Stimulated activated CD4-positive, alpha-beta T cell treated with anti-CD3 and anti-CD28 coated beads, TNF-alpha, amount 100 ng/mL, for 4 hours (primary cell): ENCODE data around the gene NKTR.

Experiments used
- DNase-seq, 3 experiments: peaks; one replicate each; pipeline ENCODE4 v3.0.0-alpha.2; 2020; ENCODE audit warnings: low read depth in 3 of 3

NKTR gene

DNA sequence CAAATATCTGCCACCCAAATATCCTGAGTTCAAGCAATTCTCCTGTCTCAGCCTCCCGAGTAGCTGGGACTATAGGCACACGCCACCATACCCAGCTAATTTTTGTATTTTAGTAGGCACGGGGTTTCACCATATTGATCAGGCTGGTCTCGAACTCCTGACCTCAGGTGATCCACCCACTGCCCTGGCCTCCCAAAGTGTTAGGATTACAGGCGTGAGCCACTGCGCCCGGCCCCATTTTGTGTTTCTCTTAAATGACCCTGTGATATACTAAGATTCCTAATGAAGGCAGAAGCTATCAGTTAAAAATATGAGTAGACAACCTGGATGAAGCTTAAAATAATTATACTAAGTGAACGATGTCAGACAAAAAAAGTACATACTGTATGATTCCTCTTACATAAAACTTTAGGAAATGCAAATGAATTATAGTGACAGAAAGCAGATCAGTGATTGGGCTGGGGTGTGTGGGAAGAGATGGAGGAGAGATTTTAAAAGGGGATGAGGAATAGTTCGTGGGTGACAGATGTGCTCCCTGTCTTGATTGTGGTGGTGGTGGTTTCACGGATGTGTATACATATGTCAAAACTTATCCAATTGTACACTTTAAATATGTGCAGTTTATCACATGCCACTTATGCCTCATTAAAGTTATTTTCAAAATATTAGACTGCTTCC is 81.0 kb downstream of the NKTR start:
- DNase-seq: no peak

DNA sequence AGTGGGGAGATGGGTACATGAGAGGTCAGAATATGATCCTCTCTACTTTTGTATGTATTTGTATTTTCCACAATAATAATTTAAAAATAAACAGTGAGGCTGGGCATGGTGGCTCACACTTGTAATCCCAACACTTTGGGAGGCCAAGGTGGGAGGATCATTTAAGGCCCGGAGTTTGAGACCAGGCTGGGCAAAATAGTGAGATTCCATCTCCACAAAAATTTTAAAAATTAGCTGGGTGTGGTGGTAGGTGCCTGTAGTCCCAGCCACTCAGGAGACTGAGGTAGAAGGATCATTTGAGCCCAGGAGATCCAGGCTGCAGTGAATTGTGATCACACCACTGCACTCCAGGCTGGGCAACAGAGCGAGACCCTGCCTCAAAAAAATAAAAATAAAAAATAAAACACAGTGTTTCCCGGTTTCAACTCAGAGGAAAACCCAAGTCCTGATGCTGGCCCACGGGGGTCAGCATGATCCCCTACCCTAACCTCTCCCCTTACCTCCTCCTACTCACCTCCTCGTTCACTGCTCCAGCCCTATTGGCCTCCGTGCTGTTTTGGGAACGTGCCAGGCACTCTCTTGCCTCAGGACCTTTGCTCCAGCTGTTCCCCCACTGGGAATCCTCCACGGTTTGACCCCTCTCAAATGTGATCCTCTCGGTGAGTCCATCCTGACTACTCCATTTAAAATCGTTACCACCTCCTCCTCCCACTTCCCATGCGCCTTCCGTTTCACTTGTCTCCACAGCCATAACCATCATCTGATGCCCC is 82.0 kb downstream of the NKTR start:
- no peak for DNase-seq

DNA sequence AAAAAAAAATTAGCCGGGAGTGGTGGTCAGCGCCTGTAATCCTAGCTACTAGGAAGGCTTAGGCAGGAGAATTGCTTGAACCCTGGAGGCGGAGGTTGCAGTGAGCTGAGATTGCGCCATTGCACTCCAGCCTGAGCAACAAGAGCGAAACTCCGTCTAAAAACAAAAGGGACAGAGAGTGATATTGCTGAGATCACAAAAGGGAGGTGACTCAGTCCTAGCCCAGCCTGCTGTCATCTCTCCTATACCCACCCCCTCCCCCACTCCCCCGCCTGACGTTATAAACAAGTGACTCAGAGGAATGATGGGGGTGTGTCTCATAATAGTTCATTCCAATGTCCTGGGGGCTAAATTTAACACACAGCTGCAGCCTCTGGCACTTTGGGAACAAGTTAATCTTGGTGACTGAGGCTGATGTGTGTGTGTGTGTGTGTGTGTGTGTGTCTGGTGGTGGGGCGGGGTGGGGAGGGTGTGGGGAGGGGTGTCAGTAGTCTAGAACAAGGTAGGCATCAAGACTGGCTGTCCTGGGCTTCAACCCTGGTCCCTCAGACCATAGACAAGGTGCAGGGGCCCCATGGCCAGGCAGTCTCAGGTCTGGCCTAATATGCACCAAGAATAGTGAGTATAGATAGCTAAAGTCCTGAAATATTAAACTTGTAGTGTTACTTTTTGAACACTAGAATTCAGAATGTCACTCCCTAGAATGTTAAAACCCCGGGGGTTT is 83.6 kb downstream of the NKTR start:
- DNase-seq: no peak

DNA sequence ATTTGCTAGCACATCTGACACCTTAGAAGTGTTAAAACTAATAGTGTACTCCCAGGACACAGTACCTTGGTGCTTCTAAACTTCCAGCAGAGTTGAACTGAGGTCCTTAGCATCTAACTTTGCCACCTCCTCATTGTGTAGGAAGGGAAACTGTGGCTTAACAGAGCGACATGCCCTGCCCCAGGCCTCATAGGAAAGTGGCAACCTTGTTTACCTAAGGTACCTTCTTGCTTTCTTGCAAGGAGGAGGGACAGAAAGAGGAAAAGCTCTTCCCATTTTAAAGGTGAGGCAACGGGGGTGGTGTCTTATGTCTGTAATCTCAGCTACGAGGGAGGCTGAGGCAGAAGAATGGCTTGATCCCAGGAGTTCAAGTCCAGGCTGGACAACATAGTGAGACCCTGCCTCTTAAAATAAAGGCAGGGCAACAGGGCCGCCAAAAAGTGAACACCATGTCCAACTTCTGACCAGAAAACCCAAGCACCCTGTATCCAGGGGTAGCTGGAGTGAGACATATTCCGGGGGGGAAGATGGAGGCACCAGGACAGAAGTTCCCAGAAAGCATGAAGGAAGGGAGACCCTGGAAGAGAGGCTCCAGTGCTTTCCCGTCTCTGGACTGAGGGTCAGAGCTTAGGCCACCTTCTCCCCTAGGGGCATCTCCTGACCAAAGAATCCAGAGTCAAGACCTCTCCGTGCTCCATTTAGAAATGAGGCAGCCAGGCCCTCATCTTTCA is 84.3 kb downstream of the NKTR start:
- no peak for DNase-seq

DNA sequence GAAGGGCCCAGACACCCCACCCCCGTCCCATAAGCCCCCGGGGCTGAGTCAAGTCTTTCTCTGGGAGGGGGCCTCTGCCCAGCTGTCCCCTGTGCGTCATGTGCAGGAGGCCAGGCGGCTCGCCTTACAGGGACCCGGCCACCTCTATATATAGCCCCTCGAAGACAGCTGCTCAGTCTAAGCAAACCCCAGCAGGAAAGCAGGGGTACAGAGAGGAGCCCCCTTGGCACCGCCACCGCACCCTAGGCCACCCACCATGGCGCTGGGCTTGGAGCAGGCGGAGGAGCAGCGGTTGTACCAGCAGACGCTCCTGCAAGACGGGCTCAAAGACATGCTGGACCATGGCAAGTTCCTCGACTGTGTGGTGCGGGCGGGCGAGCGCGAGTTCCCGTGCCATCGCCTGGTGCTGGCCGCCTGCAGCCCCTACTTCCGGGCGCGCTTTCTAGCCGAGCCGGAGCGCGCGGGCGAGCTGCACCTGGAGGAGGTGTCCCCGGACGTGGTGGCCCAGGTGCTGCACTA is 84.9 kb downstream of the NKTR start, which contains the start of gene KLHL40:
Gene KLHL40, plus strand, starts transcription at position 175 of the 519 bp plus-strand sequence. Its CDS starts 82 bp downstream, at position 257.
- no peak for DNase-seq

DNA sequence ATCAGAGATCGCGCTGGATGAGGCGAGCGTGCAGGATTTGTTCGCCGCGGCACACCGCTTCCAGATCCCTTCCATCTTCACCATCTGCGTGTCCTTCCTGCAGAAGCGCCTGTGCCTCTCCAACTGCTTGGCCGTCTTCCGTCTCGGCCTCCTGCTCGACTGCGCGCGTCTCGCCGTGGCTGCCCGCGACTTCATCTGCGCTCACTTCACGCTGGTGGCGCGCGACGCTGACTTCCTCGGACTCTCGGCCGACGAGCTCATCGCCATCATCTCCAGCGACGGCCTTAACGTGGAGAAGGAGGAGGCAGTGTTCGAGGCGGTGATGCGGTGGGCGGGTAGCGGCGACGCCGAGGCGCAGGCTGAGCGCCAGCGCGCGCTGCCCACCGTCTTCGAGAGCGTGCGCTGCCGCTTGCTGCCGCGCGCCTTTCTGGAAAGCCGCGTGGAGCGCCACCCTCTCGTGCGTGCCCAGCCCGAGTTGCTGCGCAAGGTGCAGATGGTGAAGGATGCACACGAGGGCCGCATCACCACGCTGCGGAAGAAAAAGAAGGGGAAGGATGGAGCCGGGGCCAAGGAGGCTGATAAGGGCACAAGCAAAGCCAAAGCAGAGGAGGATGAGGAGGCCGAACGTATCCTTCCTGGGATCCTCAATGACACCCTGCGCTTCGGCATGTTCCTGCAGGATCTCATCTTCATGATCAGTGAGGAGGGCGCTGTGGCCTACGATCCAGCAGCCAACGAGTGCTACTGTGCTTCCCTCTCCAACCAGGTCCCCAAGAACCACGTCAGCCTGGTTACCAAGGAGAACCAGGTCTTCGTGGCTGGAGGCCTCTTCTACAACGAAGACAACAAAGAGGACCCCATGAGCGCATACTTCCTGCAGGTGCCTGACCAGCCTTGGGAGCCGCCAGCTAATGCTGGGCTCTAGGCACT is 85.7 kb downstream of the NKTR start:
- no peak for DNase-seq

DNA sequence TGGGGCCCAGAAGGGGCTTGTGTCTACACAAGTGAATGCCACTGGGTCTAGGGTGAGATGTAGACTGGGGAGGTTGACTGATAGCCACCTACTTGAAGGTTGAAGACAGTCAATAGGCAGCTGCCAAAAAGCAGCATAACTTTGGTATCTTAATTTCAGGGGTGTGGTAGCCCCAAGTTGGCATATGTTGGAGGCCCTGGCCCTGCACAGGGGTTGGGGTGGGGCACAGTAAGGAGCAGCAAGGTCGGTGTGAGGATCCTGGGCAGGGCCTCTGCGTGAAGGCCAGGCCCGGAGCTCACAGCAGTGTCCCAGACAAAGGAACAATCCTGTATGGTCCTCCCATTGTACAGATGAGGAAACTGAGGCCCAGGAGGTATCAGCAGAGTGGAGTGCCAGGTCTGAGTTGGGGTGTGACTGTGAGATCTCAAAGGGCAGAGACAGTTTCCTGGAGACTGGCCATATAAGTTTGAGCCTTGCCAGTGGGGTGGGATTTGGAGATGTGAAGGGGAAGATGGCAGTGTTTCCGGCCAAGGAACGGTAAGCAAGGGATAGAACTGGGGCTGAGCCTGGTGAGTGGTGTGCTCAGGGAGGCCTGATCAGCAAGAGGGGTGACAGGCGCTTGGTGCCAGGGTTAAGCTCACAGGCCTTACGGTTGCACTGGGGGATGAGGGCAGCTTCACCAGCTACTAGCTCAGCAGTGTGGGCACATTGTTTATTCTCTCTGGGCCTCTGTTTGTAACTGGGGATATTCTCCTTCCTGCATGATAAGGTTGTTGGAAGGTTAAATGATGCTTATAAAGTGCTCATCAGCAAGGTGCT is 86.6 kb downstream of the NKTR start:
- no peak for DNase-seq

DNA sequence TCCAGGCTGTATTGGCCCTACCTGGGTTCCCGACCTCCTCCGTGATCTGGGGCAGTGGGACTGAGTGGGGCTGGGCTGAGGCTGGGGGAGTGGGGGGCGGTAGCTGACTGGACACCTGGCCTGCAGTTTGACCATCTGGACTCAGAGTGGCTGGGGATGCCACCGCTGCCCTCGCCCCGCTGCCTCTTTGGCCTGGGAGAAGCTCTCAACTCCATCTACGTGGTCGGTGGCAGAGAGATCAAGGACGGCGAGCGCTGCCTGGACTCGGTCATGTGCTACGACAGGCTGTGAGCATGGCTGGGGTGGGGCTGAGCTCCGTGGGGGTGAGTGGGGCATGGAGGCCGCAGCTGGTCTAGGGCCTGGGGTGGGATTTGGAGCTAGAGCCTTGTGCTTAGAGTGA is 87.5 kb downstream of the NKTR start:
- DNase-seq: no peak

DNA sequence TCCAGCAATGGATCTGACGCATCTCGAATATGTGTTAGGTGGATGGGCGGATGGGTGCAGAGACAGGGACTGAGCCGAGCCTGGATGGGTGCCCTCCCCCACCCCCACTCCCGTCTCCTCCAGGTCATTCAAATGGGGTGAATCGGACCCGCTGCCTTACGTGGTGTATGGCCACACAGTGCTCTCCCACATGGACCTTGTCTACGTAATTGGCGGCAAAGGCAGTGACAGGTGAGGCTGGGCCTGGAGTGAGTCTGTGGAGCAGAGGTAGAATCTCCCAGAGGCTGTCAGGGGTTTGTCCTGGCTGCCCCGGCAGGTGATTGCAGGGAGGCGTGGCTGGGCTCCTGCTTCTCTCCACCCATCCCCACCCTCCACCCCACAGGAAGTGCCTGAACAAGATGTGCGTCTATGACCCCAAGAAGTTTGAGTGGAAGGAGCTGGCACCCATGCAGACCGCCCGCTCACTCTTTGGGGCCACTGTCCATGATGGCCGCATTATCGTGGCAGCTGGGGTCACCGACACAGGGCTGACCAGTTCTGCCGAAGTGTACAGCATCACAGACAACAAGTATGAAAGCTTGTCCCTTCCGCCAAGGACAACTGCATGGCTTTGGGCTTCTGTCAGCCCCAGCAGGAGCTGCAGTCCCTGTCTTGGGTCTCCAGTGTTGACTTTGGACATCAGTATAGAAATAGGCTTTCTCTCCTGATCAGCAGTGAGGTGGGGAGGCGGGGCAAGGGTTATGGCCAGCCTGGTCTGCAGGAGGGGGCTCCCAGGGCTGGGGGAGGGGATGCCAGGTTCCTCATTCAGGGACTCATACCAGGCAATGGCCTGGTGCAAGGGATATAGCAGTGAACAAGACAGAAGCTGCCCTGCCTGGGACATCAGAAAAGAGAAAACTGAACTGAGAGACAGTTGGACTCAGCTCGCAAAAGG is 88.3 kb downstream of the NKTR start:
- no peak for DNase-seq

DNA sequence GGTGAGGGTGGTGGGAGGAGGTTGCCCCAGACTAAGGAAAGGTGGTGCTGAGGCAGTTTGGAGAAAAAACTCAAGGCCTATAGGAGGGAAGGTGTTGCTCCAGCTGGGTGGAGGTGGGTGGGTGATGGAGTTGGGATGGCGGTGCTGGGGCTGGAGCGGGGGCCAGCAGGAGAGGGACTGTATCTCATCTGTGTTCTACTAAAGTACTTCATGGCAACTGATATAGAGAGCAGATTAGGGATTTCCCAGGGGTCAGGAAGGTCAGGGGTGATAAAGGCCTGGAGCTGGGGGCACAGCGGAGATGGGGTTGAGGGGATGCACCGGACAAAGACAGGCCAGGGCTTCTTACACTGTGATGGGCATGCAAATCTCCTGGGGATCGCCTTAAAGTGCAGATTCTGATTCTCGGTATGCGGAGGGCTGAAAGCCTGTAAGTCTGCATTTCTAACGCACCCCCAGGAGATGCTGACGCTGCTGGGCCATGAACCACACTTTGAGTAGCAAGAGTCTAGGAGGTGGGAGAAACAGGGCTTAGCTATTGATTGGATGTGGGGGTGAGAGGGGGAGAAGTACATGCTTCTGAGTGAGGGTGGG is 89.0 kb downstream of the NKTR start:
- DNase-seq: no peak

DNA sequence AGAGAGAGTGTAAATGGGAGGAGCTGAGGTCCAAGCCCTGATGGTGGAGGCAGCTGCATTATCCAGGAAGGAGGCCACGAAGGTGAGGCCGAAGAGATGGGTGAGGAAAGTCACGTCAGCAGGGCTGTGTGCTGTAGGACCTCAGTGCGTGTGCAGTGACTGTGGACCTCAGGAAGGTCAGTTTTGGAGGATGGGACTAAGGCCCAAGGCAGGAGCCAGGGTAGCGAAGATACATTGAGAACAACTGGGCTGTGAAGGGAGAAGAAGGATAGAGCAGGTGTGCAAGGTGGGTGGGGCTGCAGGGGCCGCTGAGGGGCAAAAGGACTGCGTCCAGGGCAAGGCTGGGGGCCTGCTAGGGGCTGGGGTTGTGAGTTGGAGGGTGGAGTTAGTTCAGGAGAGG is 89.7 kb downstream of the NKTR start:
- DNase-seq: no peak

DNA sequence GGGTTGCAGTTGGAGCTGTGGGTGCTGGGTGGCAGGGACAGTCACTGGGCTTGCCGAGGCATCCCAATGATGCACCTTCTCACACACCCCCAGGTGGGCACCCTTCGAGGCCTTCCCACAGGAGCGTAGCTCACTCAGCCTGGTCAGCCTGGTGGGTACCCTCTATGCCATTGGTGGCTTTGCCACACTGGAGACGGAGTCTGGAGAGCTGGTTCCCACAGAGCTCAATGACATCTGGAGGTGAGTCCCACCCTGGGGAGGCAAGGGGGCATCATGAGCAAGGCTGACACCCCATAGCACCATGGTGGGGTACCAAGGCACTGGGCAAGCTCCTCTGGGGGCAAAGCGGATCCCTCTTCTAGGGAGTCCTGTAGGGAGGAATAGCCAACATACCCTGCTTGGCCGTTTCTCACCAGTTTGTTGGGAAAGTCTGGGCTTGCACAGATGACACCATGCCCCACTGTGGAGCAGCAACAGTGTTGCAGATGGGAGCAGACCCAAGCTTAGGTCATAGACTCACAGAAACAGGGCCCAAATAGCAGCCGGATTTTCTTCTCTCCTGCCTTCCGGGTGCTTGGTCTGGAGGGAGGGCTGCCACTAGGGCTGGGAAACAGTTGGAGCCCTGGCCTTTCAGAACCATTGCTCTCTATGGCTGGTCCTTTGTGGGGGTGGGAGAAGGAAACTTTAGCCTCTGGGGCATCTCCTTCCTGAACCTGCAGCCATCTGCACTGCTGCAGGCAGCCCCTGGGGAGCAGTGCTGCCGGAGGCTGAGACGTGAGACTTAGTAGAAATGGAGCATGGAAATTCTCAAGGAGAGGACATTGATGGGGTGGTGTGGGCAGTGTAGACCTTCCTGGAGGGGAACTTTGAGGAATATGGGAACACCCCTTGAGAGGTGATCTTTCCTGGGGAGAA is 90.5 kb downstream of the NKTR start:
- no peak for DNase-seq

DNA sequence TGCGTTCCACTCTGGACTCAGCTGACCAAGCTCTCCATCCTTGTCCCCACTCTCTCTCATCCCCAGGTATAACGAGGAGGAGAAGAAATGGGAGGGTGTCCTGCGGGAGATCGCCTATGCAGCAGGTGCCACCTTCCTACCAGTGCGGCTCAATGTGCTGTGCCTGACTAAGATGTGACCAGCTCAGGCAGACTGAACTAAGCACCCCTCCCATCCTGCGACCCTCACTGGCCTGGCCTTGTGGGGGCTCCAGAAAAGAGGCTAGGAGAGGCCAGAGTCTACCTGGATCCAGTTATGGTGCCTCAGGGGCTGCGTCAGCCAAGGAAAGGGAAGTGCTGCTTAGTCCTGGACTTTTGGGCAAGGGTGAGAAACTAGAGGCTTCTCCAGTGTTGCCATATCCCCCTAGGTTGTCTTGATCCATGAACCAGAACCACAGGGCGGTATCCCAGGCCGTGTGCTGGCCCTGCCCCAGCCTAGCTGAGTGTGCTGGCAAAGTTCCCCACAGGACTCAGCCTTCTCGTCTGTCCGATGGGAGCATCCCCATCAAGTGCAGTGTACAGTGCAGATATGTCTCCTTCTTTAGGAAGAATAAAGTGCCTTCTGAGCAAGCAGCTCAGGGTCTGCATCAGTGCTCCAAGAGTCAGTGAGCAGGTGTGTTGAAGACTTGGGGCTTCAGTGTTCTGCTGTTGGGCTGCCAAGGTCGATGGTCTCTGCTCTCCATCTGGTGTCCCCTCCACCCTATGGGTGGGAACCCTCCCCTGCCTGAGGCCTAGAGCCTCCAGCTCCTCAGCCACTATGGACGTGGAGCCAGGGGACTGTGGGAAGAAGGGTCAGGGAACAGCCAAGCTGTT is 91.6 kb downstream of the NKTR start:
- no peak for DNase-seq

DNA sequence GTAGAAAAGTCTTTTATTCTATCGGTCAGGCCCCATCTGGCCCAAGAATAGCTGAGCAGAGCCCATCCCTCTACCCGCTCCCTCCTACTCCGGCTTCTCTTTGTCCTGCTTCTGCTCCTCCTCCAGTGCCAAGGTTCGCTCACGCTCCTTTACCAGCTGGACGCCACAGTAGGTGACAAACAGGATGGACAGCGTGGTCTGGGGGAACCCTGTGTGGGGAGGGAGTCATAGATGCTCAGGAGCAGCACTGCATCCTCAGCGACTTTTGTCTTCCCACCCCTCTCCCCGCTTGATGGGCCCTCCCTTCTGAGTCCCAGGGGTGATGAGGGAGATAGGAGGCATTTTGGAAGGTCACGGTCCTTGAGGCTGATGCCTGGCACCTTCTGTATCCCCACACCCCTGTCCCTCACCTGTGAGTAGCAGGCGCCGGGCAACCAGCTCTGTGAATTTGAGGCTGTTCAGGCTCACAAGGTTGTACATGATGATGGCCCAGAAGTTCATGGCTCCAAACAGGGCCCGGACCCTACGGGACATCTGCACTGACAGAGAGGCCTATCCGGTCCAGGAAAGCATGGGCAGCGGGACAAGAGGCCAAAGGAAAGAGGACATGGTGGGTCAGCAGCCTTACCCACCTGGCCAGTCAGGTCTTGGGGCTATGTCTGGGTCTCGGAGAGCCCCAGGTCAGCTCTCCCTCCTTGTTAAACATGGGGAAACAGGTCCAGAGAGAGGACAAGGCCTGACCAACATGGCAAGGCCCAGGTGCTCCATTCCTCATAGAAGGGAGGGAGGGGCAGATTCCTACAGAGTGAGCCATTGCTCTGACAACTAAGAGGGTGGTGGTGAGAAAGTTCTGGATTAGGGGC is 92.4 kb downstream of the NKTR start:
- no peak for DNase-seq

DNA sequence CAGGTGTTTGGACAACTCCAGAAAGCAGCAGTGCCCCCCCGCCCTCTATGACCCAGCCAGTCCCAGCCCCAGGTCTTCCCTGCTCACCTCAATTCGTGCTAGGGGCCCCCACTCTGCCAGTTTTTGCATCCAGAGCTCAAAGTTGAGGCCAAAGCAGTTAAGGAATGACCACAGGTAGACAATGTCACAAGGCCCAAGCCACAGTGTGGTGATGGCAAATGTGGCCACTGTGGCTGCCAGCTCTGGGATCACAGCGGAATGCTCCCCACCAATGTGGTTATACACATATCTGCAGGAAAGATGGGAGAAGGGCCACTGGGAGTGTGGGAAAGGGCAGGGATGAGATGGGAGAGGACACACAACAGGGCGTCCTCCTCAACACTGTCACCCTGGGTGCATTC is 93.0 kb downstream of the NKTR start:
- no peak for DNase-seq
